IMR-90 (cell line): ENCODE results near the gene DAPL1. TPM values are rescaled to one million over a fixed set of nuclear protein-coding genes. Genes with fewer than 3 reads are reported as not detected.

Source experiments
- ATAC-seq: fragments of 200-7000 bp; cut with Tn5 transposase; 2 replicates; pipeline ENCODE4 v1.9.1; 2020; ENCODE audit warnings: low read depth, mild to moderate bottlenecking, moderate library complexity
- BruUV-seq: library from RNA; stranded (reverse); fragments of 400-500 nt; replicated peaks from 2 replicates; lab custom pipeline; 2021; lab: Mats Ljungman, UMichigan
- CTCF ChIA-PET: fragments of 300-600 bp; formaldehyde crosslinking; extraction: SDS; loops from one replicate; lab custom pipeline; 2021; ENCODE audit warnings: antibody characterized with exemption; lab: Yijun Ruan, JAX
- POLR2A ChIA-PET: fragments of 300-600 bp; sonication (Branson Sonifier 250); formaldehyde crosslinking; loops from one replicate; lab custom pipeline; 2022; ENCODE audit warnings: antibody characterized with exemption; ENCODE audit not compliant: unreplicated experiment; lab: Charles Lee
- DNase-seq: peaks from one replicate; pipeline ENCODE4 v3.0.0; 2013
- H2AFZ ChIP-seq: replicated peaks from 2 replicates; pipeline ENCODE3; 2013; ENCODE audit warnings: low read length, mild to moderate bottlenecking; ENCODE audit not compliant: poor library complexity
- H2AK5ac ChIP-seq: 2 replicates; pipeline ENCODE4 v1.6.1; 2013; ENCODE audit warnings: low read depth, low read length, inconsistent platforms
- H2AK9ac ChIP-seq: replicated peaks from 2 replicates; pipeline ENCODE3; 2013; ENCODE audit warnings: mild to moderate bottlenecking, low read depth, low read length, moderate library complexity; ENCODE audit not compliant: poor library complexity
- H2BK120ac ChIP-seq: 2 replicates; pipeline ENCODE4 v1.6.1; 2013; ENCODE audit warnings: low read depth, low read length, inconsistent platforms
- H2BK15ac ChIP-seq: 3 replicates; pipeline ENCODE4 v1.6.1; 2013; ENCODE audit warnings: low read depth, low read length, inconsistent platforms
- H2BK20ac ChIP-seq: 2 replicates; pipeline ENCODE4 v1.6.1; 2013; ENCODE audit warnings: low read depth, mild to moderate bottlenecking, inconsistent platforms, low read length, moderate library complexity
- H2BK5ac ChIP-seq: 2 replicates; pipeline ENCODE4 v1.6.1; 2013; ENCODE audit warnings: mild to moderate bottlenecking, low read depth, low read length, inconsistent platforms; ENCODE audit not compliant: poor library complexity, severe bottlenecking
- H3K14ac ChIP-seq: replicated peaks from 2 replicates; pipeline ENCODE4 v1.6.1; 2013; ENCODE audit warnings: low read depth, low read length, inconsistent platforms
- H3K18ac ChIP-seq: 2 replicates; pipeline ENCODE4 v1.6.1; 2013; ENCODE audit warnings: low read depth, low read length, control low read depth
- H3K23ac ChIP-seq: 2 replicates; pipeline ENCODE4 v1.6.1; 2013; ENCODE audit warnings: low read depth, low read length, inconsistent platforms
- H3K27ac ChIP-seq: 2 replicates; pipeline ENCODE4 v1.5.1; 2013; ENCODE audit warnings: mild to moderate bottlenecking, control low read depth, low read length; ENCODE audit not compliant: insufficient read depth
- H3K27me3 ChIP-seq: 2 replicates; pipeline ENCODE4 v1.6.1; 2013; ENCODE audit warnings: low read length; ENCODE audit not compliant: control insufficient read depth, insufficient read depth
- H3K36me3 ChIP-seq: 2 replicates; pipeline ENCODE4 v1.6.1; 2013; ENCODE audit warnings: low read length, mixed read lengths; ENCODE audit not compliant: control insufficient read depth, insufficient read depth
- H3K4ac ChIP-seq: 2 replicates; pipeline ENCODE4 v1.6.1; 2013; ENCODE audit warnings: low read depth, low read length, inconsistent platforms
- H3K4me1 ChIP-seq: 2 replicates; pipeline ENCODE4 v1.6.1; 2013; ENCODE audit warnings: low read length, mixed read lengths; ENCODE audit not compliant: control insufficient read depth, insufficient read depth
- H3K4me2 ChIP-seq: 2 replicates; pipeline ENCODE4 v1.6.1; 2013; ENCODE audit warnings: low read depth, mild to moderate bottlenecking, control low read depth, low read length, moderate library complexity
- H3K4me3 ChIP-seq: 2 replicates; pipeline ENCODE4 v1.5.1; 2013; ENCODE audit warnings: low read depth, mild to moderate bottlenecking, control low read depth, low read length, moderate library complexity; ENCODE audit not compliant: insufficient read depth
- H3K56ac ChIP-seq: 2 replicates; pipeline ENCODE4 v1.6.1; 2013; ENCODE audit warnings: low read length, inconsistent platforms; ENCODE audit not compliant: insufficient read depth; ENCODE audit errors: extremely low read depth
- H3K79me1 ChIP-seq, 2 experiments: 2 replicates each; pipeline ENCODE4 v1.6.1; 2013; ENCODE audit warnings: low read length in 2 of 2, inconsistent platforms in 1 of 2, low read depth in 1 of 2
- H3K9ac ChIP-seq: 2 replicates; pipeline ENCODE4 v1.6.1; 2013; ENCODE audit warnings: low read depth, low read length, control low read depth
- H3K9me1 ChIP-seq: 2 replicates; pipeline ENCODE4 v1.6.1; 2013; ENCODE audit warnings: low read length, inconsistent platforms; ENCODE audit not compliant: insufficient read depth
- H3K9me3 ChIP-seq: 2 replicates; pipeline ENCODE4 v1.6.1; 2013; ENCODE audit warnings: low read length; ENCODE audit not compliant: control insufficient read depth, insufficient read depth
- H4K20me1 ChIP-seq: 2 replicates; pipeline ENCODE4 v1.6.1; 2013; ENCODE audit warnings: low read length, inconsistent platforms; ENCODE audit not compliant: insufficient read depth
- H4K5ac ChIP-seq: 2 replicates; pipeline ENCODE4 v1.6.1; 2013; ENCODE audit warnings: mild to moderate bottlenecking, low read depth, low read length, control low read depth
- H4K8ac ChIP-seq, 2 experiments: 2 replicates each; pipeline ENCODE4 v1.6.1; 2013; ENCODE audit warnings: low read depth in 2 of 2, low read length in 2 of 2, control low read depth in 1 of 2, inconsistent platforms in 1 of 2
- H4K91ac ChIP-seq: 2 replicates; pipeline ENCODE4 v1.6.1; 2013; ENCODE audit warnings: low read depth, low read length, inconsistent platforms; ENCODE audit not compliant: insufficient read depth
- BHLHE40 ChIP-seq: fragments of 150-350 bp; IDR thresholded peaks from 2 replicates; pipeline ENCODE4 v1.6.1; 2016; ENCODE audit warnings: mild to moderate bottlenecking, low read depth, low read length
- CEBPB ChIP-seq: IDR thresholded peaks from 2 replicates; pipeline ENCODE4 v1.6.1; 2012; ENCODE audit warnings: low read depth, low read length, improper control_type of control experiment
- CHD1 ChIP-seq: IDR thresholded peaks from 2 replicates; pipeline ENCODE4 v1.6.1; 2012; ENCODE audit warnings: low read depth, low read length, improper control_type of control experiment
- CTCF ChIP-seq: conservative IDR thresholded peaks from 2 replicates; pipeline ENCODE4 v1.5.1; 2012; ENCODE audit warnings: mild to moderate bottlenecking, low read depth, low read length, improper control_type of control experiment
- ELK1 ChIP-seq: fragments of 150-350 bp; IDR thresholded peaks from 2 replicates; pipeline ENCODE4 v1.6.1; 2016; ENCODE audit warnings: low read depth, mild to moderate bottlenecking, low read length, moderate library complexity, borderline replicate concordance
- FOS ChIP-seq: fragments of 150-350 bp; IDR thresholded peaks from 2 replicates; pipeline ENCODE4 v1.6.1; 2016; ENCODE audit warnings: low read depth, low read length
- MAFK ChIP-seq: IDR thresholded peaks from 2 replicates; pipeline ENCODE4 v1.6.1; 2012; ENCODE audit warnings: low read depth, low read length, improper control_type of control experiment
- MAZ ChIP-seq: IDR thresholded peaks from 2 replicates; pipeline ENCODE4 v1.6.1; 2012; ENCODE audit warnings: low read depth, mild to moderate bottlenecking, low read length, improper control_type of control experiment, moderate library complexity, borderline replicate concordance
- MXI1 ChIP-seq: IDR thresholded peaks from 2 replicates; pipeline ENCODE4 v1.6.1; 2012; ENCODE audit warnings: low read depth, mild to moderate bottlenecking, low read length, moderate library complexity, borderline replicate concordance
- NFE2L2 ChIP-seq: fragments of 150-350 bp; IDR thresholded peaks from 2 replicates; pipeline ENCODE4 v1.6.1; 2016; ENCODE audit warnings: low read depth, mild to moderate bottlenecking, low read length
- POLR2A ChIP-seq: IDR thresholded peaks from 2 replicates; pipeline ENCODE4 v1.6.1; 2012; ENCODE audit warnings: mild to moderate bottlenecking, low read depth, low read length
- RAD21 ChIP-seq: IDR thresholded peaks from 2 replicates; pipeline ENCODE4 v1.6.1; 2012; ENCODE audit warnings: low read length, improper control_type of control experiment
- RCOR1 ChIP-seq: IDR thresholded peaks from 2 replicates; pipeline ENCODE4 v1.6.1; 2012; ENCODE audit warnings: mild to moderate bottlenecking, low read length, improper control_type of control experiment; ENCODE audit not compliant: insufficient replicate concordance
- RFX5 ChIP-seq: IDR thresholded peaks from 2 replicates; pipeline ENCODE4 v1.8.0; 2012; ENCODE audit warnings: low read depth, mild to moderate bottlenecking, low read length, moderate library complexity
- SMC3 ChIP-seq: fragments of 150-350 bp; IDR thresholded peaks from 2 replicates; pipeline ENCODE4 v1.6.1; 2016; ENCODE audit warnings: low read depth, mild to moderate bottlenecking, antibody characterized with exemption, low read length, moderate library complexity
- USF2 ChIP-seq: fragments of 150-350 bp; IDR thresholded peaks from 2 replicates; pipeline ENCODE4 v1.6.1; 2017; ENCODE audit warnings: mild to moderate bottlenecking, antibody characterized with exemption, low read length, low read depth
- WGBS, 2 experiments: methylation state at CpG; one replicate each; pipeline versions ENCODE4 v1.1.5 to v1.1.7; 2013; ENCODE audit warnings: missing lambda C conversion rate in 2 of 2; ENCODE audit not compliant: insufficient read length in 1 of 2; ENCODE audit errors: extremely low coverage in 2 of 2; 5-methylcytosine and 5-hydroxymethylcytosine counted together
- dilution Hi-C: fragments of 300-500 bp; cut with HindIII; formaldehyde crosslinking; loops from one replicate; pipeline ENCODE4 v1.14.3; 2018; ENCODE audit warnings: low sequenced_read_pairs; ENCODE audit not compliant: unreplicated experiment
- in situ Hi-C: fragments of 300-500 bp; cut with MboI; formaldehyde crosslinking; loops from 3 replicates; pipeline ENCODE4 v1.14.3; 2019; ENCODE audit warnings: low sequenced_read_pairs, inconsistent platforms, mixed read lengths
- intact Hi-C: fragments of 100-400 bp; cut with micrococcal nuclease; formaldehyde crosslinking; loops from 2 replicates; pipeline ENCODE4 v1.10.0; 2022
- polyA plus RNA-seq, 3 experiments: library from polyadenylated mRNA; depleted of rRNA; stranded (reverse); fragments of >200 nt; gene quantifications; 2 replicates each; pipeline ENCODE4 v1.2.3, GENCODE V29; 2012; ENCODE audit warnings: low replicate concordance in 1 of 3
- total RNA-seq: library from RNA; depleted of rRNA; stranded (reverse); fragments of >200 nt; gene quantifications from 2 replicates; pipeline ENCODE4 v1.2.3, GENCODE V29; 2012

The DAPL1 gene
- total and polyA plus RNA-seq, 2 of the 4 experiments (the other 2 are of a cell fraction) = not detected

GRCh38 chr2:158777077-158777476 is 18.0 kb upstream of the DAPL1 start:
- no peaks in the 10 kb centered on the region for H3K36me3 ChIP-seq
- BruUV-seq = no TSS peak
- ATAC-seq (no peak), DNase-seq (no peak)
- H3K4me1 ChIP-seq = no peaks in the 10 kb centered on the region
- no peak overlapping the region for H3K9ac ChIP-seq
- no peak overlapping the region for H3K23ac ChIP-seq
- H2AK5ac ChIP-seq = no peak overlapping the region
- H3K14ac ChIP-seq = no peak overlapping the region
- dilution Hi-C loops (no loop called here), in situ Hi-C loops (no loop called here), intact Hi-C loops (no loop called here)
- H4K8ac ChIP-seq = no peak overlapping the region
- no peaks in the 10 kb centered on the region for H3K79me1 ChIP-seq
- H3K27ac ChIP-seq = no peak overlapping the region
- H2BK20ac ChIP-seq = no peak overlapping the region
- H4K91ac ChIP-seq = no peak overlapping the region
- CTCF ChIA-PET = interaction anchor here (1.0 kb wide), 1 partner anchor 10 kb away, joined by 4 read pairs; no protein-coding TSS in a partner anchor
- H3K4me3 ChIP-seq = no peak overlapping the region
- H3K9me1 ChIP-seq = no peaks in the 10 kb centered on the region
- no peak overlapping the region for H3K18ac ChIP-seq
- no peak overlapping the region for H2BK5ac ChIP-seq
- no peak overlapping the region for H2AK9ac ChIP-seq
- no peak for TF ChIP-seq POLR2A
- TF ChIP-seq MAFK = no peak
- TF ChIP-seq FOS = no peak
- no peak for TF ChIP-seq RAD21
- TF ChIP-seq BHLHE40 = no peak
- no peak for TF ChIP-seq CTCF
- TF ChIP-seq USF2 = no peak
- TF ChIP-seq RFX5 = no peak
- TF ChIP-seq MXI1 = no peak
- TF ChIP-seq CHD1 = no peak
- no peak for TF ChIP-seq MAZ
- no peak for TF ChIP-seq RCOR1
- no peak for TF ChIP-seq ELK1
- TF ChIP-seq CEBPB = no peak
- no peak for TF ChIP-seq SMC3
- TF ChIP-seq NFE2L2 = no peak
- no peaks in the 10 kb centered on the region for H3K9me3 ChIP-seq
- no peak overlapping the region for H2BK120ac ChIP-seq
- no peak overlapping the region for H3K4ac ChIP-seq
- no peaks in the 10 kb centered on the region; the same call in 1 of the 2 replicates for H3K27me3 ChIP-seq
- H2AFZ ChIP-seq = no peak overlapping the region
- no peaks in the 10 kb centered on the region for H4K20me1 ChIP-seq
- POLR2A ChIA-PET = no interaction called here
- no peak overlapping the region for H3K56ac ChIP-seq
- no peak overlapping the region for H4K5ac ChIP-seq
- no peak overlapping the region for H3K4me2 ChIP-seq
- WGBS, 2 experiments = no CpG with 5 or more reads among the region's 3 CpGs
- H2BK15ac ChIP-seq = no peak overlapping the region
